IMR-90 (cell line): ENCODE data around the gene ATRX. TPM values are rescaled to one million over a fixed set of nuclear protein-coding genes. Genes with fewer than 3 reads are reported as not detected.

Experiments used
- ATAC-seq: fragments of 200-7000 bp; cut with Tn5 transposase; 2 replicates; pipeline ENCODE4 v1.9.1; 2020; ENCODE audit warnings: low read depth, mild to moderate bottlenecking, moderate library complexity
- BruUV-seq: library from RNA; stranded (reverse); fragments of 400-500 nt; replicated peaks from 2 replicates; lab custom pipeline; 2021; lab: Mats Ljungman, UMichigan
- CTCF ChIA-PET: fragments of 300-600 bp; formaldehyde crosslinking; extraction: SDS; loops from one replicate; lab custom pipeline; 2021; ENCODE audit warnings: antibody characterized with exemption; lab: Yijun Ruan, JAX
- POLR2A ChIA-PET: fragments of 300-600 bp; sonication (Branson Sonifier 250); formaldehyde crosslinking; loops from one replicate; lab custom pipeline; 2022; ENCODE audit warnings: antibody characterized with exemption; ENCODE audit not compliant: unreplicated experiment; lab: Charles Lee
- DNase-seq: peaks from one replicate; pipeline ENCODE4 v3.0.0; 2013
- H2AFZ ChIP-seq: replicated peaks from 2 replicates; pipeline ENCODE3; 2013; ENCODE audit warnings: low read length, mild to moderate bottlenecking; ENCODE audit not compliant: poor library complexity
- H2AK5ac ChIP-seq: 2 replicates; pipeline ENCODE4 v1.6.1; 2013; ENCODE audit warnings: low read depth, low read length, inconsistent platforms
- H2AK9ac ChIP-seq: replicated peaks from 2 replicates; pipeline ENCODE3; 2013; ENCODE audit warnings: mild to moderate bottlenecking, low read depth, low read length, moderate library complexity; ENCODE audit not compliant: poor library complexity
- H2BK120ac ChIP-seq: 2 replicates; pipeline ENCODE4 v1.6.1; 2013; ENCODE audit warnings: low read depth, low read length, inconsistent platforms
- H2BK15ac ChIP-seq: 3 replicates; pipeline ENCODE4 v1.6.1; 2013; ENCODE audit warnings: low read depth, low read length, inconsistent platforms
- H2BK20ac ChIP-seq: 2 replicates; pipeline ENCODE4 v1.6.1; 2013; ENCODE audit warnings: low read depth, mild to moderate bottlenecking, inconsistent platforms, low read length, moderate library complexity
- H2BK5ac ChIP-seq: 2 replicates; pipeline ENCODE4 v1.6.1; 2013; ENCODE audit warnings: mild to moderate bottlenecking, low read depth, low read length, inconsistent platforms; ENCODE audit not compliant: poor library complexity, severe bottlenecking
- H3K14ac ChIP-seq: replicated peaks from 2 replicates; pipeline ENCODE4 v1.6.1; 2013; ENCODE audit warnings: low read depth, low read length, inconsistent platforms
- H3K18ac ChIP-seq: 2 replicates; pipeline ENCODE4 v1.6.1; 2013; ENCODE audit warnings: low read depth, low read length, control low read depth
- H3K23ac ChIP-seq: 2 replicates; pipeline ENCODE4 v1.6.1; 2013; ENCODE audit warnings: low read depth, low read length, inconsistent platforms
- H3K27ac ChIP-seq: 2 replicates; pipeline ENCODE4 v1.5.1; 2013; ENCODE audit warnings: mild to moderate bottlenecking, control low read depth, low read length; ENCODE audit not compliant: insufficient read depth
- H3K27me3 ChIP-seq: 2 replicates; pipeline ENCODE4 v1.6.1; 2013; ENCODE audit warnings: low read length; ENCODE audit not compliant: control insufficient read depth, insufficient read depth
- H3K36me3 ChIP-seq: 2 replicates; pipeline ENCODE4 v1.6.1; 2013; ENCODE audit warnings: low read length, mixed read lengths; ENCODE audit not compliant: control insufficient read depth, insufficient read depth
- H3K4ac ChIP-seq: 2 replicates; pipeline ENCODE4 v1.6.1; 2013; ENCODE audit warnings: low read depth, low read length, inconsistent platforms
- H3K4me1 ChIP-seq: 2 replicates; pipeline ENCODE4 v1.6.1; 2013; ENCODE audit warnings: low read length, mixed read lengths; ENCODE audit not compliant: control insufficient read depth, insufficient read depth
- H3K4me2 ChIP-seq: 2 replicates; pipeline ENCODE4 v1.6.1; 2013; ENCODE audit warnings: low read depth, mild to moderate bottlenecking, control low read depth, low read length, moderate library complexity
- H3K4me3 ChIP-seq: 2 replicates; pipeline ENCODE4 v1.5.1; 2013; ENCODE audit warnings: low read depth, mild to moderate bottlenecking, control low read depth, low read length, moderate library complexity; ENCODE audit not compliant: insufficient read depth
- H3K56ac ChIP-seq: 2 replicates; pipeline ENCODE4 v1.6.1; 2013; ENCODE audit warnings: low read length, inconsistent platforms; ENCODE audit not compliant: insufficient read depth; ENCODE audit errors: extremely low read depth
- H3K79me1 ChIP-seq, 2 experiments: 2 replicates each; pipeline ENCODE4 v1.6.1; 2013; ENCODE audit warnings: low read length in 2 of 2, inconsistent platforms in 1 of 2, low read depth in 1 of 2
- H3K9ac ChIP-seq: 2 replicates; pipeline ENCODE4 v1.6.1; 2013; ENCODE audit warnings: low read depth, low read length, control low read depth
- H3K9me1 ChIP-seq: 2 replicates; pipeline ENCODE4 v1.6.1; 2013; ENCODE audit warnings: low read length, inconsistent platforms; ENCODE audit not compliant: insufficient read depth
- H3K9me3 ChIP-seq: 2 replicates; pipeline ENCODE4 v1.6.1; 2013; ENCODE audit warnings: low read length; ENCODE audit not compliant: control insufficient read depth, insufficient read depth
- H4K20me1 ChIP-seq: 2 replicates; pipeline ENCODE4 v1.6.1; 2013; ENCODE audit warnings: low read length, inconsistent platforms; ENCODE audit not compliant: insufficient read depth
- H4K5ac ChIP-seq: 2 replicates; pipeline ENCODE4 v1.6.1; 2013; ENCODE audit warnings: mild to moderate bottlenecking, low read depth, low read length, control low read depth
- H4K8ac ChIP-seq, 2 experiments: 2 replicates each; pipeline ENCODE4 v1.6.1; 2013; ENCODE audit warnings: low read depth in 2 of 2, low read length in 2 of 2, control low read depth in 1 of 2, inconsistent platforms in 1 of 2
- H4K91ac ChIP-seq: 2 replicates; pipeline ENCODE4 v1.6.1; 2013; ENCODE audit warnings: low read depth, low read length, inconsistent platforms; ENCODE audit not compliant: insufficient read depth
- BHLHE40 ChIP-seq: fragments of 150-350 bp; IDR thresholded peaks from 2 replicates; pipeline ENCODE4 v1.6.1; 2016; ENCODE audit warnings: mild to moderate bottlenecking, low read depth, low read length
- CEBPB ChIP-seq: IDR thresholded peaks from 2 replicates; pipeline ENCODE4 v1.6.1; 2012; ENCODE audit warnings: low read depth, low read length, improper control_type of control experiment
- CHD1 ChIP-seq: IDR thresholded peaks from 2 replicates; pipeline ENCODE4 v1.6.1; 2012; ENCODE audit warnings: low read depth, low read length, improper control_type of control experiment
- FOS ChIP-seq: fragments of 150-350 bp; IDR thresholded peaks from 2 replicates; pipeline ENCODE4 v1.6.1; 2016; ENCODE audit warnings: low read depth, low read length
- MAFK ChIP-seq: IDR thresholded peaks from 2 replicates; pipeline ENCODE4 v1.6.1; 2012; ENCODE audit warnings: low read depth, low read length, improper control_type of control experiment
- MAZ ChIP-seq: IDR thresholded peaks from 2 replicates; pipeline ENCODE4 v1.6.1; 2012; ENCODE audit warnings: low read depth, mild to moderate bottlenecking, low read length, improper control_type of control experiment, moderate library complexity, borderline replicate concordance
- MXI1 ChIP-seq: IDR thresholded peaks from 2 replicates; pipeline ENCODE4 v1.6.1; 2012; ENCODE audit warnings: low read depth, mild to moderate bottlenecking, low read length, moderate library complexity, borderline replicate concordance
- NFE2L2 ChIP-seq: fragments of 150-350 bp; IDR thresholded peaks from 2 replicates; pipeline ENCODE4 v1.6.1; 2016; ENCODE audit warnings: low read depth, mild to moderate bottlenecking, low read length
- POLR2A ChIP-seq: IDR thresholded peaks from 2 replicates; pipeline ENCODE4 v1.6.1; 2012; ENCODE audit warnings: mild to moderate bottlenecking, low read depth, low read length
- RAD21 ChIP-seq: IDR thresholded peaks from 2 replicates; pipeline ENCODE4 v1.6.1; 2012; ENCODE audit warnings: low read length, improper control_type of control experiment
- RCOR1 ChIP-seq: IDR thresholded peaks from 2 replicates; pipeline ENCODE4 v1.6.1; 2012; ENCODE audit warnings: mild to moderate bottlenecking, low read length, improper control_type of control experiment; ENCODE audit not compliant: insufficient replicate concordance
- RFX5 ChIP-seq: IDR thresholded peaks from 2 replicates; pipeline ENCODE4 v1.8.0; 2012; ENCODE audit warnings: low read depth, mild to moderate bottlenecking, low read length, moderate library complexity
- SMC3 ChIP-seq: fragments of 150-350 bp; IDR thresholded peaks from 2 replicates; pipeline ENCODE4 v1.6.1; 2016; ENCODE audit warnings: low read depth, mild to moderate bottlenecking, antibody characterized with exemption, low read length, moderate library complexity
- WGBS, 2 experiments: methylation state at CpG; one replicate each; pipeline versions ENCODE4 v1.1.5 to v1.1.7; 2013; ENCODE audit warnings: missing lambda C conversion rate in 2 of 2; ENCODE audit not compliant: insufficient read length in 1 of 2; ENCODE audit errors: extremely low coverage in 2 of 2; 5-methylcytosine and 5-hydroxymethylcytosine counted together
- dilution Hi-C: fragments of 300-500 bp; cut with HindIII; formaldehyde crosslinking; loops from one replicate; pipeline ENCODE4 v1.14.3; 2018; ENCODE audit warnings: low sequenced_read_pairs; ENCODE audit not compliant: unreplicated experiment
- in situ Hi-C: fragments of 300-500 bp; cut with MboI; formaldehyde crosslinking; loops from 3 replicates; pipeline ENCODE4 v1.14.3; 2019; ENCODE audit warnings: low sequenced_read_pairs, inconsistent platforms, mixed read lengths
- intact Hi-C: fragments of 100-400 bp; cut with micrococcal nuclease; formaldehyde crosslinking; loops from 2 replicates; pipeline ENCODE4 v1.10.0; 2022
- polyA plus RNA-seq, 3 experiments: library from polyadenylated mRNA; depleted of rRNA; stranded (reverse); fragments of >200 nt; gene quantifications; 2 replicates each; pipeline ENCODE4 v1.2.3, GENCODE V29; 2012; ENCODE audit warnings: low replicate concordance in 1 of 3
- total RNA-seq: library from RNA; depleted of rRNA; stranded (reverse); fragments of >200 nt; gene quantifications from 2 replicates; pipeline ENCODE4 v1.2.3, GENCODE V29; 2012
- TF ChIP-seq, protein P1 (sequence below): conservative IDR thresholded peaks from 2 replicates; pipeline ENCODE4 v1.5.1; 2012; ENCODE audit warnings: mild to moderate bottlenecking, low read depth, low read length, improper control_type of control experiment
- TF ChIP-seq, protein P2 (sequence below): fragments of 150-350 bp; IDR thresholded peaks from 2 replicates; pipeline ENCODE4 v1.6.1; 2017; ENCODE audit warnings: mild to moderate bottlenecking, antibody characterized with exemption, low read length, low read depth
- TF ChIP-seq, protein P3 (sequence below): fragments of 150-350 bp; IDR thresholded peaks from 2 replicates; pipeline ENCODE4 v1.6.1; 2016; ENCODE audit warnings: low read depth, mild to moderate bottlenecking, low read length, moderate library complexity, borderline replicate concordance

Gene ATRX
- total and polyA plus RNA-seq, 2 of the 4 experiments (the other 2 are of a cell fraction) = 20.7 to 73.8 TPM

DNA sequence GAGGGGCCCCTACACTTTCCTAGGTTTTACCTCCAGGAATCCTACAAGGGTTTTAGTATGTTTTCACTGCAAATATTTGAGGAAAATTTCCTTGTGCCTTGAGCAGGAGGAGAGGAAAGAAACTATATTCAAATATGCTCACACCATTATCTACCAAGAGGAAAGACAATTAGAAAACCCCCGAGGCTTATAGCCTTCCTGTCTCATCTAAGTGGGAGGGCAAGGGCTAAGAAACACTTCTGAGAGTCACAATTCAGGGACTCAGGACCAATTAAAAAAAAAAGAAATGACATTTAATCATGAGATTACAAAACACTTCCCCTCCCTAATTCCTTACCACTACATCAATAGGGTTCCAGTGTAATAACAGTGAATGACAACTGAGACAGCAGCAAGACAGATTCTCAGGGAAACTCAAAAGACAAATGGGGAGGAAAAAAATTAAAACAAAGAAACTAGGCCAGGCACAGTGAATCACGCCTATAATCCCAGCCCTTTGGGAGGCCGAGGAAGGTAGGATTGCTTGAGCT is 45.6 kb downstream of the ATRX start:
- CTCF ChIA-PET = no interaction called here
- Histone ChIP-seq H3K27ac (no peak overlapping the region), H4K20me1 (peaks cover 52% of the 10 kb centered on the region), H3K9me3 (no peaks in the 10 kb centered on the region), H2BK120ac (no peak overlapping the region), H2BK15ac (no peak overlapping the region), H2BK5ac (no peak overlapping the region), H4K5ac (no peak overlapping the region), H3K9ac (no peak overlapping the region), H2AFZ (no peak overlapping the region), H3K27me3 (no peaks in the 10 kb centered on the region), H2BK20ac (no peak overlapping the region), H3K9me1 (peaks cover 5% of the 10 kb centered on the region; the same call in 1 of the 2 replicates), H3K36me3 (no peaks in the 10 kb centered on the region), H4K91ac (no peak overlapping the region), H2AK5ac (no peak overlapping the region), H3K4me1 (no peaks in the 10 kb centered on the region), H2AK9ac (no peak overlapping the region), H3K79me1 (peaks cover 3 to 29% of the 10 kb centered on the region in 2 experiments; a peak in 3 of 4 replicates), H3K4ac (no peak overlapping the region), H3K14ac (no peak overlapping the region), H3K4me2 (no peak overlapping the region), H3K56ac (no peak overlapping the region), H3K23ac (no peak overlapping the region), H4K8ac (no peak overlapping the region), H3K4me3 (no peak overlapping the region), H3K18ac (no peak overlapping the region)
- POLR2A ChIA-PET = no interaction called here
- WGBS, 2 experiments = no CpG with 5 or more reads among the region's 3 CpGs
- dilution Hi-C loops (no loop called here), in situ Hi-C loops (no loop called here), intact Hi-C loops (no loop called here)
- no peak for DNase-seq
- no peak for ATAC-seq
- no peak for TF ChIP-seq MAFK
- TF ChIP-seq FOS = no peak
- no peak for TF ChIP-seq RFX5
- no peak for TF ChIP-seq SMC3
- TF ChIP-seq, protein P1, sequence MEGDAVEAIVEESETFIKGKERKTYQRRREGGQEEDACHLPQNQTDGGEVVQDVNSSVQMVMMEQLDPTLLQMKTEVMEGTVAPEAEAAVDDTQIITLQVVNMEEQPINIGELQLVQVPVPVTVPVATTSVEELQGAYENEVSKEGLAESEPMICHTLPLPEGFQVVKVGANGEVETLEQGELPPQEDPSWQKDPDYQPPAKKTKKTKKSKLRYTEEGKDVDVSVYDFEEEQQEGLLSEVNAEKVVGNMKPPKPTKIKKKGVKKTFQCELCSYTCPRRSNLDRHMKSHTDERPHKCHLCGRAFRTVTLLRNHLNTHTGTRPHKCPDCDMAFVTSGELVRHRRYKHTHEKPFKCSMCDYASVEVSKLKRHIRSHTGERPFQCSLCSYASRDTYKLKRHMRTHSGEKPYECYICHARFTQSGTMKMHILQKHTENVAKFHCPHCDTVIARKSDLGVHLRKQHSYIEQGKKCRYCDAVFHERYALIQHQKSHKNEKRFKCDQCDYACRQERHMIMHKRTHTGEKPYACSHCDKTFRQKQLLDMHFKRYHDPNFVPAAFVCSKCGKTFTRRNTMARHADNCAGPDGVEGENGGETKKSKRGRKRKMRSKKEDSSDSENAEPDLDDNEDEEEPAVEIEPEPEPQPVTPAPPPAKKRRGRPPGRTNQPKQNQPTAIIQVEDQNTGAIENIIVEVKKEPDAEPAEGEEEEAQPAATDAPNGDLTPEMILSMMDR = no peak
- no peak for TF ChIP-seq BHLHE40
- TF ChIP-seq RAD21 = no peak
- no peak for TF ChIP-seq RCOR1
- TF ChIP-seq POLR2A = no peak
- no peak for TF ChIP-seq MAZ
- TF ChIP-seq NFE2L2 = no peak
- TF ChIP-seq, protein P2, sequence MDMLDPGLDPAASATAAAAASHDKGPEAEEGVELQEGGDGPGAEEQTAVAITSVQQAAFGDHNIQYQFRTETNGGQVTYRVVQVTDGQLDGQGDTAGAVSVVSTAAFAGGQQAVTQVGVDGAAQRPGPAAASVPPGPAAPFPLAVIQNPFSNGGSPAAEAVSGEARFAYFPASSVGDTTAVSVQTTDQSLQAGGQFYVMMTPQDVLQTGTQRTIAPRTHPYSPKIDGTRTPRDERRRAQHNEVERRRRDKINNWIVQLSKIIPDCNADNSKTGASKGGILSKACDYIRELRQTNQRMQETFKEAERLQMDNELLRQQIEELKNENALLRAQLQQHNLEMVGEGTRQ = no peak
- no peak for TF ChIP-seq MXI1
- no peak for TF ChIP-seq CEBPB
- TF ChIP-seq, protein P3, sequence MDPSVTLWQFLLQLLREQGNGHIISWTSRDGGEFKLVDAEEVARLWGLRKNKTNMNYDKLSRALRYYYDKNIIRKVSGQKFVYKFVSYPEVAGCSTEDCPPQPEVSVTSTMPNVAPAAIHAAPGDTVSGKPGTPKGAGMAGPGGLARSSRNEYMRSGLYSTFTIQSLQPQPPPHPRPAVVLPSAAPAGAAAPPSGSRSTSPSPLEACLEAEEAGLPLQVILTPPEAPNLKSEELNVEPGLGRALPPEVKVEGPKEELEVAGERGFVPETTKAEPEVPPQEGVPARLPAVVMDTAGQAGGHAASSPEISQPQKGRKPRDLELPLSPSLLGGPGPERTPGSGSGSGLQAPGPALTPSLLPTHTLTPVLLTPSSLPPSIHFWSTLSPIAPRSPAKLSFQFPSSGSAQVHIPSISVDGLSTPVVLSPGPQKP = no peak
- no peak for TF ChIP-seq CHD1
- no TSS peak for BruUV-seq
